Measurements from ENCODE around the gene RIPK1.
"Not testable (repeated sequence)": the region's sequence is repeated elsewhere in the genome, so short reads cannot be mapped to it uniquely, and the experiment has no call there.

RIPK1 gene

GRCh38 chr6:3131695-3132094 lies 63.4 kb downstream of the RIPK1 start:
- no peaks in the 10 kb centered on the region for H3K27me3 ChIP-seq
- no peak overlapping the region for H3K9ac ChIP-seq
- no peak for TF ChIP-seq Cebpa-rat (IDR thresholded peaks at IDR 0.05)
- no peak overlapping the region for H3K4me2 ChIP-seq
- no peak overlapping the region for H3K4me3 ChIP-seq
- H4K20me1 ChIP-seq, result no peaks in the 10 kb centered on the region
- peaks cover 0 to 56% (median 23%) of the 10 kb centered on the region in 11 experiments; a peak in 14 of 22 replicates for H3K36me3 ChIP-seq
- no peaks in the 10 kb centered on the region for H3K9me3 ChIP-seq (replicated peaks in 1 of 11)
- no peak overlapping the region for H3K27ac ChIP-seq
- peaks cover 0 to 3% (median 0%) of the 10 kb centered on the region in 10 experiments; a peak in 3 of 20 replicates for H3K4me1 ChIP-seq

- peaks cover 0 to 68% (median 24%) of the 10 kb centered on the region in 11 experiments; a peak in 19 of 22 replicates for H3K36me3 ChIP-seq
- H3K9me3 ChIP-seq (replicated peaks in 1 of 11), result no peaks in the 10 kb centered on the region
- no peaks in the 10 kb centered on the region for H4K20me1 ChIP-seq
- no peak overlapping the region for H3K4me2 ChIP-seq
- H3K4me1 ChIP-seq, result peaks cover 7 to 17% (median 14%) of the 10 kb centered on the region in 10 experiments
- H3K9ac ChIP-seq, result no peak overlapping the region
- no peak overlapping the region for H3K4me3 ChIP-seq
- no peak overlapping the region for H3K27ac ChIP-seq
- H3K27me3 ChIP-seq, result no peaks in the 10 kb centered on the region
- no peak for TF ChIP-seq Cebpa-rat (IDR thresholded peaks at IDR 0.05)
Measured at GRCh38 chr6:3133515-3133914, 65.2 kb downstream of the RIPK1 start.

- H3K9me3 ChIP-seq (replicated peaks in 1 of 11), result no peaks in the 10 kb centered on the region
- H3K4me1 ChIP-seq, result peaks cover 27 to 40% (median 37%) of the 10 kb centered on the region in 10 experiments
- peaks cover 0 to 49% (median 20%) of the 10 kb centered on the region in 11 experiments; a peak in 18 of 22 replicates for H3K36me3 ChIP-seq
- H3K27ac ChIP-seq, result no peak overlapping the region
- H4K20me1 ChIP-seq, result no peaks in the 10 kb centered on the region
- no peak overlapping the region for H3K9ac ChIP-seq
- H3K4me2 ChIP-seq, result no peak overlapping the region
- no peak overlapping the region for H3K4me3 ChIP-seq
- TF ChIP-seq Cebpa-rat (IDR thresholded peaks at IDR 0.05), result no peak
- no peaks in the 10 kb centered on the region for H3K27me3 ChIP-seq
Measured at GRCh38 chr6:3135668-3136291, 67.5 kb downstream of the RIPK1 start.

- Histone ChIP-seq H3K4me2 (0 out of 22 replicates have a peak overlapping the region, but pooled peaks of 2 of the 11 experiments have one; percentile 78 to 87), H3K27me3 (no peaks in the 10 kb centered on the region), H3K4me1 (peaks cover 27 to 46% (median 40%) of the 10 kb centered on the region in 10 experiments), H3K4me3 (no peak overlapping the region), H3K9ac (no peak overlapping the region), H3K36me3 (peaks cover 0 to 49% (median 20%) of the 10 kb centered on the region in 11 experiments; a peak in 18 of 22 replicates), H4K20me1 (no peaks in the 10 kb centered on the region), H3K9me3 (replicated peaks in 1 of 11) (no peaks in the 10 kb centered on the region), H3K27ac (no peak overlapping the region)
- TF ChIP-seq Cebpa-rat (IDR thresholded peaks at IDR 0.05), result no peak
Measured at GRCh38 chr6:3136292-3137011, 68.2 kb downstream of the RIPK1 start.

- peak overlapping the region in 7 of 11 experiments; percentile 34 to 78 (median 66); a peak in 12 of 22 replicates for H3K27ac ChIP-seq
- H3K9me3 ChIP-seq (replicated peaks in 1 of 11), result no peaks in the 10 kb centered on the region
- no peak overlapping the region for H3K9ac ChIP-seq
- no peak overlapping the region for H3K4me3 ChIP-seq
- H3K4me1 ChIP-seq, result peaks cover 27 to 54% (median 46%) of the 10 kb centered on the region in 10 experiments
- H3K36me3 ChIP-seq, result peaks cover 0 to 52% (median 20%) of the 10 kb centered on the region in 11 experiments; a peak in 18 of 22 replicates
- H4K20me1 ChIP-seq, result no peaks in the 10 kb centered on the region
- TF ChIP-seq Cebpa-rat (IDR thresholded peaks at IDR 0.05), result no peak
- H3K4me2 ChIP-seq, result peak overlapping the region in 5 of 11 experiments; percentile 73 to 94 (median 82); a peak in 5 of 22 replicates
- no peaks in the 10 kb centered on the region for H3K27me3 ChIP-seq
Measured at GRCh38 chr6:3137057-3137777, 68.9 kb downstream of the RIPK1 start.

DNA sequence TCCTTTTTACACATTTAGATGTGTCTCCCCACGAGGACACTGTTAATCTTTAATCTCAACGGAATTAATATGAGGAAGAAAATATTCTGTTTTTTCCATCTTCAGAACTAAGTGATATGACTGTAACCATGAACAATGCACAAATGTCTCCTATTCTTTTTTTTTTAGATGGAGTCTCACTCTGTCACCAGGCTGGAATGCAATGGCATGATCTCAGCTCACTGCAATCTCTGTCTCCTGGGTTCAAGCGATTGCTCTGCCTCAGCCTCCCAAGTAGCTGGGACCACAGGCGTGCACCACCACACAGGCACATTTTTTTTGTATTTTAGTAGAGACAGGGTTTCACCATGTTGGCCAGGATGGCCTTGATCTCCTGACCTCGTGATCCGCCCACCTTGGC lies 69.6 kb downstream of the RIPK1 start:
- Histone ChIP-seq H3K4me2 (peak overlapping the region in 9 of 11 experiments; percentile 73 to 94 (median 84); a peak in 18 of 22 replicates), H3K4me1 (peaks cover 27 to 54% (median 46%) of the 10 kb centered on the region in 10 experiments), H3K9ac (peak overlapping the region in 1 of 11 experiments; percentile 37; a peak in 3 of 22 replicates), H3K27ac (peak overlapping the region in 9 of 11 experiments; percentile 34 to 78 (median 73); a peak in 16 of 22 replicates), H3K36me3 (peaks cover 0 to 54% (median 18%) of the 10 kb centered on the region in 11 experiments; a peak in 18 of 22 replicates)
- not testable (repeated sequence) for H3K27me3 ChIP-seq; H3K9me3 ChIP-seq (replicated peaks in 1 of 11); H4K20me1 ChIP-seq; H3K4me3 ChIP-seq

DNA sequence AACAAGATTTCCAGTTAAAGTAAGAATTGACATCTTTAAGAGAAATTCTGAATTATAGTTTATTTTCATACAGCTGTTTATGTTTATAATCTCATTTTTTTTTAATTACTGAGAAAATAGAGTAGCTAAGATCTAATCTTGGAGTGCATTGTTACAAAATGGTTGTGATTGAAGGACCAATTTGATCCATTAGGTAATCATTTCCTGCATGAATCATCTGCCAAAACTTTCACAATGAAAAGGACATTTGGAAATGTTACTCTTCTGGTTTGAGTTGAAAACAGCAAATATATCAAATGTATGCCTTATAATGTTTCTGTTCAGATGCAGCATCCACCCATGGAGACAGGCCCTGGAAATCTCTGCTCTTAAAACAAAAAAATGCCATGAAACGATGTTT lies 70.0 kb downstream of the RIPK1 start:
- peaks cover 0 to 54% (median 18%) of the 10 kb centered on the region in 11 experiments; a peak in 17 of 22 replicates for H3K36me3 ChIP-seq

GRCh38 chr6:3139090-3139903 lies 71.0 kb downstream of the RIPK1 start:
- peak overlapping the region; percentile 8 to 78 (median 71); a peak in 21 of 22 replicates for H3K27ac ChIP-seq
- H3K9ac ChIP-seq, result peak overlapping the region; percentile 7 to 68 (median 51); a peak in 19 of 22 replicates
- H3K4me2 ChIP-seq, result peak overlapping the region; percentile 73 to 94 (median 85)
- peaks cover 27 to 54% (median 46%) of the 10 kb centered on the region in 10 experiments for H3K4me1 ChIP-seq
- no peaks in the 10 kb centered on the region for H4K20me1 ChIP-seq
- H3K27me3 ChIP-seq, result no peaks in the 10 kb centered on the region
- no peaks in the 10 kb centered on the region for H3K9me3 ChIP-seq (replicated peaks in 1 of 11)
- no peak for TF ChIP-seq Cebpa-rat (IDR thresholded peaks at IDR 0.05)
- peak overlapping the region in 5 of 10 experiments; percentile 16 to 49 (median 29); a peak in 7 of 20 replicates for H3K4me3 ChIP-seq
- H3K36me3 ChIP-seq, result peaks cover 0 to 56% (median 20%) of the 10 kb centered on the region in 11 experiments; a peak in 17 of 22 replicates

More for the DNA sequence above, 70.0 kb downstream of the RIPK1 start:
- peak overlapping the region in 10 of 11 experiments; percentile 30 to 68 (median 54); a peak in 17 of 22 replicates for H3K9ac ChIP-seq
- peak overlapping the region; percentile 73 to 94 (median 85) for H3K4me2 ChIP-seq
- no peaks in the 10 kb centered on the region for H3K9me3 ChIP-seq (replicated peaks in 1 of 11)
- peaks cover 27 to 54% (median 46%) of the 10 kb centered on the region in 10 experiments for H3K4me1 ChIP-seq
- H3K27ac ChIP-seq, result peak overlapping the region; percentile 8 to 78 (median 71); a peak in 20 of 22 replicates
- H3K27me3 ChIP-seq, result no peaks in the 10 kb centered on the region
- no peak for TF ChIP-seq Cebpa-rat (IDR thresholded peaks at IDR 0.05)
- no peaks in the 10 kb centered on the region for H4K20me1 ChIP-seq
- peak overlapping the region in 2 of 10 experiments; percentile 23 to 30; a peak in 1 of 20 replicates for H3K4me3 ChIP-seq
